Astrocyte (in vitro differentiated cells and primary cell): ENCODE measurements around the gene C19orf47.

Experiments used
- CTCF ChIP-seq: IDR thresholded peaks from 2 replicates; pipeline ENCODE4 v1.5.1; 2011; ENCODE audit warnings: low read depth, mild to moderate bottlenecking, inconsistent platforms, low read length, moderate library complexity; ENCODE audit not compliant: insufficient read depth
- EZH2 ChIP-seq: IDR thresholded peaks from 2 replicates; pipeline ENCODE4 v1.6.1; 2012; ENCODE audit warnings: mild to moderate bottlenecking, low read length, inconsistent platforms; ENCODE audit not compliant: insufficient read depth

GRCh38 chr19:40397568-40397906, 49.3 kb upstream of the C19orf47 start:
- TF ChIP-seq EZH2: no peak
- TF ChIP-seq CTCF: no peak
